GM12875 (cell line): ENCODE data around the gene ST14.

Experiments used
- H3K4me3 ChIP-seq: one replicate; pipeline ENCODE4 v1.5.1; 2011; ENCODE audit warnings: low read depth, low read length, control low read depth
- TF ChIP-seq, protein P1 (sequence below): IDR thresholded peaks from 2 replicates; pipeline ENCODE4 v1.5.1; 2011; ENCODE audit warnings: low read depth, mild to moderate bottlenecking, control low read depth, inconsistent platforms, low read length, moderate library complexity, borderline replicate concordance; ENCODE audit not compliant: insufficient read depth

ST14 gene

DNA sequence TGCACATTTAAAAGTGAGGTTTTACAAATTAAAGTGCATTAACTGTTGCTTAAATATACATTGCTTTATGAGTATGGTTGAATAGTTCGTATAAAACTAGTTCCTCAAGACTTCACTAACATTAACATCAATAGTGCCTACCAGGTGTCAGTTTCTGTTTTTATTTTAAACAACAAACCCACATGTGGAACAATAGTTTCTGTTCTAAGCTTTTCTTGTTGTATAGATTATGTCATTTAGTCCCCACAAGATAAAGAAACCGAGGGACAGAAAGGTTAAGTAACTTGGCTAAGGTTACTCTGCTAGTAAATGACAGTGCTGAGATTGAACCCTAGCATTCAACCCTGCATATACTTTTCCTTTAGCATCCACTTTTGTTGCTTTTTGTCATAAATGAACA is 41.4 kb upstream of the ST14 start:
- no peak overlapping the region for H3K4me3 ChIP-seq
- TF ChIP-seq, protein P1, sequence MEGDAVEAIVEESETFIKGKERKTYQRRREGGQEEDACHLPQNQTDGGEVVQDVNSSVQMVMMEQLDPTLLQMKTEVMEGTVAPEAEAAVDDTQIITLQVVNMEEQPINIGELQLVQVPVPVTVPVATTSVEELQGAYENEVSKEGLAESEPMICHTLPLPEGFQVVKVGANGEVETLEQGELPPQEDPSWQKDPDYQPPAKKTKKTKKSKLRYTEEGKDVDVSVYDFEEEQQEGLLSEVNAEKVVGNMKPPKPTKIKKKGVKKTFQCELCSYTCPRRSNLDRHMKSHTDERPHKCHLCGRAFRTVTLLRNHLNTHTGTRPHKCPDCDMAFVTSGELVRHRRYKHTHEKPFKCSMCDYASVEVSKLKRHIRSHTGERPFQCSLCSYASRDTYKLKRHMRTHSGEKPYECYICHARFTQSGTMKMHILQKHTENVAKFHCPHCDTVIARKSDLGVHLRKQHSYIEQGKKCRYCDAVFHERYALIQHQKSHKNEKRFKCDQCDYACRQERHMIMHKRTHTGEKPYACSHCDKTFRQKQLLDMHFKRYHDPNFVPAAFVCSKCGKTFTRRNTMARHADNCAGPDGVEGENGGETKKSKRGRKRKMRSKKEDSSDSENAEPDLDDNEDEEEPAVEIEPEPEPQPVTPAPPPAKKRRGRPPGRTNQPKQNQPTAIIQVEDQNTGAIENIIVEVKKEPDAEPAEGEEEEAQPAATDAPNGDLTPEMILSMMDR: no peak

DNA sequence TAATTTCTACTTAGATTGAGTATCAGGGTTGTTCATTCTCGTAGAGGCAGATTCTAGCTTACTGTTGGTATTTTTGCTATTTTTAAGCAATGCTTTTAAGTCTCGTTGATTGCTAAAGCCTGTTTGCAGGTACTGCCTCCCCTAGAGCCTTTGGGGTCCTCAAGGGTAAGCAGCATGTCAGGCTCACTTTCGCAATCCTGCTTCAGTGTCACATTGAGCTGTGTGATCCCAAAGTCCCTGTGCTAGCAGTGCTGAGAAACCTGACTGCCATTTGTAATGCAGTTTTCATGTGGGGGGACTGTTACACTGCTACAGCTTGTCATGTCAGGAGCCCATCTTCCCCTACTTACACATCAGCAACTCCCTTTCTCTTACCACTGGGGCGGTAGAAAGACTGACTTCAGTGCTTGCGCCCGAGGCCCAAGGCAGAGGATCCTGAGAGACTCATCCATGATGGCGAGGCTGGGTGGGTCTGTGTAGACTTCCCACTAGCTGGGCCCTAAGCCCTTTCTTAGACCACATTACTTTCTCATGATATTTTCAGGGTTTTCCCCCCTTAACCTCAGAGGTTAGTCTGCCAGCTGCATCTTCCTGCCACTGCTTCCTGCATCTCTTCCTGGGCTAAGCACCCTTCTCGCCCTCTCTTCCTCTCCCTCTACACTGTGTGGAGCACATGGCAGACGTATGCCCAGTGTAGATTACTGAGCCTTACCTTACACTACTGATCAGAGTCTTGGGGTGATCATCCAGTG is 40.8 kb upstream of the ST14 start:
- TF ChIP-seq, protein P1: no peak
- H3K4me3 ChIP-seq: no peak overlapping the region

DNA sequence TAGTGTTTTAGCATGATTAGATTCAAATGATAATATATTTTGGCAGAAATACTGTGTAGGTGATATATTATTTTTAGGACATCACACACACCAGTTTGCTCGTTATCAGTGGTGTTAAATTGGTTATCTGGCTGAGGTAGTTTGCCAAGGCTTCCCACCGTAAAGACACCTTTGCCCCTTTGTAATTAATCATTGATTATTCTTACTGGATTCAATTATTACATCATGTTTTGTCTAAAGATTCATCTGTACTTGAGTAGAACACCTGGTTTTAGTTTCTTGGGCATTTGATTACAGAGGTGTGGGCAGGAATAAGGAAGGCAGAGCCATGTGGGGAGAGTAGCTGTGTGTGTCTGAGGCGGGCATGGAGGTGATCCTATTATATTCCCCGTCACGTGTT is 39.5 kb upstream of the ST14 start:
- TF ChIP-seq, protein P1: no peak
- H3K4me3 ChIP-seq: no peak overlapping the region

DNA sequence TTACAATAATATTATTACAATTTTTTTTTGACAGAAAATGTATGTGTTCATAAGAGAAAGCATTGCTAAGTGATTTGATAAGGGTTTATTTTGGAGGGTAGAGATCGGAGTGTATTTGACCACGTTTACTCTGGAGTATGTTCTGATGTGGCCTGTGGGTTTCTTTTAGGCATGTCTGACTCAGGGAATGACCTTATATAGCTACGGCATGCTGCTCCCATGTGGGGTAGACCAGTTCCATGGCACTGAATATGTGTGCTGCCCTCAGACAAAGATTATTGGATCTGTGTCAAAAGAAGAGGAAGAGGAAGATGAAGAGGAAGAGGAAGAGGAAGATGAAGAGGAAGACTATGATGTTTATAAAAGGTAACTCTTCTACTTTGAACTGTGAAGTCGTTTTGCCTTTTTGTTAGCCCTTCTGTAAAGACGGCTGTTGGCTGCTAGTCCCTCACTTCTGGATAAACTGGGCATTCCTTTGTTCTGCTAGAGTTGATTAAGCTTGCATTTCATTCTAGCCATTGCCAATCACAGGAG is 38.1 kb upstream of the ST14 start:
- TF ChIP-seq, protein P1: no peak
- H3K4me3 ChIP-seq: no peak overlapping the region

DNA sequence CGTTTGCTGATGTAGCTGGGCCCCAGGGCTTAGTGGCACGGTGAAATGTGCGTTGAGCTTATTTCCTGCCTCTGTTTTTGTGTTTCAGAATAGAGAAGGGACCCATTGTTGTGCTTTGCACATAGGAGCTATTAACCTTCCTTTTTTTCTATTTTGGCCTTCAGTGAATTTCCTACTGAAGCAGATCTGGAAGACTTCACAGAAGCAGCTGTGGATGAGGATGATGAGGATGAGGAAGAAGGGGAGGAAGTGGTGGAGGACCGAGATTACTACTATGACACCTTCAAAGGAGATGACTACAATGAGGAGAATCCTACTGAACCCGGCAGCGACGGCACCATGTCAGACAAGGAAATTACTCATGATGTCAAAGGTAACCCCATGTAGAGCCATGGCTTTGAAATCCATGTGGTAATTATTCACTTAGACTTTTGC is 37.4 kb upstream of the ST14 start:
- no peak overlapping the region for H3K4me3 ChIP-seq
- TF ChIP-seq, protein P1: no peak

DNA sequence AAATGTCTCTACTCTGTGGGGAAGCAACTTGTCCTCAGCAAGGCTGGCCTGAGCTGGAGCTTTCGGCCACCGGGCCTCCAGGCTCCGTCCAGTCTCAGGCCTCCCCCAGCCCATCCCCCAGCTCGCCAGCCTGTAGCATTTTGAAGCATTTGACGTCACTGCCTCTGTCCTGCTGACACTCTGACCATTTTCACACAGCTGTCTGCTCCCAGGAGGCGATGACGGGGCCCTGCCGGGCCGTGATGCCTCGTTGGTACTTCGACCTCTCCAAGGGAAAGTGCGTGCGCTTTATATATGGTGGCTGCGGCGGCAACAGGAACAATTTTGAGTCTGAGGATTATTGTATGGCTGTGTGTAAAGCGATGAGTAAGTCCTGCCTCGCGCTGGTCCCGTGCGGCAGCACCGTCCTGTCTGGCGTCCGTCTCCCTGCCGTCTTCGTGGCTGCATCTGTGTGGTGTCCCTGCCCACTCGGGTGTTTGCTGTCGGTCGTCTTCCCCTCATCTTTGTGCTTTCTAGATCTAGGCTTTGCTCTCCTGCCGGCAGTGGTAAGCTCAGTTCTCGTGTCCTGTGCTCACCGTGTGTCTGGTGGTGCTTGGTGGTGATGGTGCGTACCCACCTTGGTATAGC is 36.1 kb upstream of the ST14 start:
- TF ChIP-seq, protein P1: no peak
- no peak overlapping the region for H3K4me3 ChIP-seq

DNA sequence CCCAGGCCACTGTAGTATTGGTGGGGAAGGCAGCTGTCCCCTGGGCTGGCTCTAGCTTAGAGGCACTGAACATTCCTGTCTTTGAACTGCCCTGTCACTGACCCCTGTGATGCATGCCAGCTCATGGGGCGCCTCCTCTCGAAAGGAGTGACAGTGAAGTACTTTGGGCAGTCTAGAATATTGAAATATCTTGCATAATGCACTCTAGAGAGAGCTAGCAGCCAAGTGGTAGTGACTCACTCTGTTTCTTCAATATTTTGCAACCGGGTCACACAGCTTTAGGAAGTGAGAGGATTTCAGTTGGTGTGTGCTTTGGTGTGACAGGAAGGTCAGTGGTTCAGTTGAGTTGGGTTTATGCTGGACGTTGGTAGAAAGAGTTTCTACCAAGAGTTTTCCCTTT is 35.5 kb upstream of the ST14 start:
- H3K4me3 ChIP-seq: no peak overlapping the region
- TF ChIP-seq, protein P1: no peak
